GM12892 (cell line): ENCODE measurements around the gene USP21.

Source experiments
- POLR2A ChIP-seq: IDR thresholded peaks from 2 replicates; pipeline ENCODE4 v1.6.1; 2011; ENCODE audit warnings: low read depth, low read length, control low read depth
- POLR2AphosphoS5 ChIP-seq: IDR thresholded peaks from 2 replicates; pipeline ENCODE4 v1.6.1; 2011; ENCODE audit warnings: low read depth, low read length, control low read depth

GRCh38 chr1:161182214-161182613 is 22.9 kb downstream of the USP21 start:
- TF ChIP-seq POLR2A (no peak), POLR2AphosphoS5 (no peak)
